ENCODE data around the gene UBR4.

UBR4 gene

DNA sequence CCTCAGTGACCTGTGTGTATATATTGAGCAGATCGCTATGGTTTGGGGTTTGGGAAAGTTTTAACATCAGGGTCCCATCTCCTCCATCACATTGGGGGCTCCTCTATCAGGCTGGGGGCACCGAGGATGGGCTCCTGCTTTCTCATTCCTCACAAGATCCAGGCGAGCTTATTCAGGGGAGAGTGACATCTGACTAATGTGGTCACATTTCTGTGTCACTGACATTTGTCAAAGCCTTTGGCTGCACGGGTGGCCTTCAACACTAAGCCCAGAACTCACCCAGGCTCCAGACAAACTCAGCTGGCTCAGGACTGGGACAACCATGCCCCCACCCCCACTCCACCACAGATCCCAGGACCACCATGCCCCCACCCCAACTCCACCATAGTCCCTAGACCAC lies 150.3 kb downstream of the UBR4 start:
- Histone ChIP-seq H3K36me3 (ENCODE audit: insufficient read depth, low read length) (no peaks in the 10 kb centered on the region), H3K4me1 (ENCODE audit: insufficient read depth, low read length) (no peaks in the 10 kb centered on the region), H2AFZ (ENCODE audit: low read depth, low read length) (no peak overlapping the region), H3K27me3 (ENCODE audit: insufficient read depth, low read length, poor library complexity) (no peaks in the 10 kb centered on the region), H3K4me3 (ENCODE audit: low read depth in 1 of 2, low read length in 2 of 2) (no peak overlapping the region), H4K20me1 (ENCODE audit: insufficient read depth, low read length) (no peaks in the 10 kb centered on the region), H3K9me3 (ENCODE audit: insufficient read depth, low read length, severe bottlenecking) (peaks cover 6% of the 10 kb centered on the region), H3K79me2 (ENCODE audit: insufficient read depth, low read length) (no peaks in the 10 kb centered on the region), H3K9ac (ENCODE audit: low read depth, low read length) (no peak overlapping the region), H3K27ac (ENCODE audit: low read length) (no peak overlapping the region), H3K4me2 (ENCODE audit: insufficient read depth, low read length) (no peak overlapping the region)
- DNase-seq (no peak), ATAC-seq (ENCODE audit: insufficient read depth, low read depth) (no peak)
- TF ChIP-seq EZH2 (IDR thresholded peaks at IDR 0.05; ENCODE audit: borderline replicate concordance, low read depth, low read length, severe bottlenecking), result no peak
- TF ChIP-seq, protein P1, sequence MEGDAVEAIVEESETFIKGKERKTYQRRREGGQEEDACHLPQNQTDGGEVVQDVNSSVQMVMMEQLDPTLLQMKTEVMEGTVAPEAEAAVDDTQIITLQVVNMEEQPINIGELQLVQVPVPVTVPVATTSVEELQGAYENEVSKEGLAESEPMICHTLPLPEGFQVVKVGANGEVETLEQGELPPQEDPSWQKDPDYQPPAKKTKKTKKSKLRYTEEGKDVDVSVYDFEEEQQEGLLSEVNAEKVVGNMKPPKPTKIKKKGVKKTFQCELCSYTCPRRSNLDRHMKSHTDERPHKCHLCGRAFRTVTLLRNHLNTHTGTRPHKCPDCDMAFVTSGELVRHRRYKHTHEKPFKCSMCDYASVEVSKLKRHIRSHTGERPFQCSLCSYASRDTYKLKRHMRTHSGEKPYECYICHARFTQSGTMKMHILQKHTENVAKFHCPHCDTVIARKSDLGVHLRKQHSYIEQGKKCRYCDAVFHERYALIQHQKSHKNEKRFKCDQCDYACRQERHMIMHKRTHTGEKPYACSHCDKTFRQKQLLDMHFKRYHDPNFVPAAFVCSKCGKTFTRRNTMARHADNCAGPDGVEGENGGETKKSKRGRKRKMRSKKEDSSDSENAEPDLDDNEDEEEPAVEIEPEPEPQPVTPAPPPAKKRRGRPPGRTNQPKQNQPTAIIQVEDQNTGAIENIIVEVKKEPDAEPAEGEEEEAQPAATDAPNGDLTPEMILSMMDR (IDR thresholded peaks at IDR 0.05; ENCODE audit: borderline replicate concordance, extremely low read depth, low read length, poor library complexity, severe bottlenecking), result no peak

DNA sequence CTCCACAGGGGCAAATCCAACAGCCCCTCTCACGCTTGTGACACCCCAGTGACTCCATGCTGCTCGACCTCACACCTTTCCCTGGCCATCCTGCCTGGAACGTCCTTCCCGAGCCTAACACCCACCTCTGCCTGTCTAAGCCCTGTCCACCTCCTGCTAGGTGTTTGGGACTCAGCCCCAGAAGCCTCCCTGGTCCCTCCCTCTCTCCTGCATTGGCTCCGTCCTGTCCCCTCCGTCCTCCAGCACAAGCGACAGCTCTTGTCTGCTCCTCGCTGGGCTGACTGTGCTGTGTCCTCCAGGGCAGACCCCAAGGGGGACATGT lies 151.6 kb downstream of the UBR4 start:
- TF ChIP-seq, protein P1 (IDR thresholded peaks at IDR 0.05; ENCODE audit: borderline replicate concordance, extremely low read depth, low read length, poor library complexity, severe bottlenecking), result no peak
- no peak for TF ChIP-seq EZH2 (IDR thresholded peaks at IDR 0.05; ENCODE audit: borderline replicate concordance, low read depth, low read length, severe bottlenecking)
- peaks cover under 1% of the 10 kb centered on the region for H3K27me3 ChIP-seq (ENCODE audit: insufficient read depth, low read length, poor library complexity)
- ATAC-seq (ENCODE audit: insufficient read depth, low read depth), result no peak
- no peaks in the 10 kb centered on the region for H3K36me3 ChIP-seq (ENCODE audit: insufficient read depth, low read length)
- H3K4me3 ChIP-seq (ENCODE audit: low read depth in 1 of 2, low read length in 2 of 2), result no peak overlapping the region
- no peak for DNase-seq
- peaks cover 6% of the 10 kb centered on the region for H3K9me3 ChIP-seq (ENCODE audit: insufficient read depth, low read length, severe bottlenecking)
- no peak overlapping the region for H3K9ac ChIP-seq (ENCODE audit: low read depth, low read length)
- no peaks in the 10 kb centered on the region for H4K20me1 ChIP-seq (ENCODE audit: insufficient read depth, low read length)
- H2AFZ ChIP-seq (ENCODE audit: low read depth, low read length), result no peak overlapping the region
- no peaks in the 10 kb centered on the region for H3K4me1 ChIP-seq (ENCODE audit: insufficient read depth, low read length)
- H3K27ac ChIP-seq (ENCODE audit: low read length), result no peak overlapping the region
- no peak overlapping the region for H3K4me2 ChIP-seq (ENCODE audit: insufficient read depth, low read length)
- no peaks in the 10 kb centered on the region for H3K79me2 ChIP-seq (ENCODE audit: insufficient read depth, low read length)

DNA sequence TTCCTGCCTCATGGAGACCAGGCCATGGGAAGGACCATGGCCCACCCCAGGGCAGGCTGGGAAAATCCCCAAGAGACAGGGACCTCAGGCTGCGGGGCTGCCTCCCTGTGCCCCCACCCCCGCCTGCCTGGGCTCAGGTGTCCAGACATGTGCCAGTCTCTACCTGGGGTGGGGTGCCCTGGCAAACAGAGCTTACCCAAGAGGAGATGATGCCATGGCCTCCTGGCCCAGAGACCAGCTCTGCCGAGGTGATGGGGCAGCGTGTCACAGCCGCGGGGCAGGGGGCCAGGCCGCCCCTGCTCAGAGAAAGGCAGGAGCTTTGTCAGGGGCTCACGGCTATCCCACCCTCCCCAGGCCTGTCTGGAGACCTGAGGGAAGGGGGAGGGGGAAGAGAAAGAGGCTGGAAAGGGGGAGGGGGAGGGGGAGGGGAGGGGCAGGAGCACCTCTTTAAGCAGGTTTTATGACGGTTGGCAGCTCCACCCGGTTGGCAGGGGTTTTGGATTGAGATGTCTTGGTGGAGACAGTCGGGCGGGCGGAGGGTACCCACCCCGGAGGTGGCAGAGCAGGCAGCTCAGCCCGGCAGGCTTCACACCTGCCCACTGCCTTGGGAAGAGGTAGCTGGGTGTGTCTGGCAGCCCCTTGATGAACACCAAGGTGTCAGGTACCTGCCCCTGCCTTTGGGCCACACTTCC lies 152.1 kb downstream of the UBR4 start:
- Histone ChIP-seq H3K4me1 (ENCODE audit: insufficient read depth, low read length) (no peaks in the 10 kb centered on the region), H3K79me2 (ENCODE audit: insufficient read depth, low read length) (no peaks in the 10 kb centered on the region), H3K4me2 (ENCODE audit: insufficient read depth, low read length) (no peak overlapping the region), H4K20me1 (ENCODE audit: insufficient read depth, low read length) (no peaks in the 10 kb centered on the region), H3K27me3 (ENCODE audit: insufficient read depth, low read length, poor library complexity) (peaks cover 3% of the 10 kb centered on the region), H2AFZ (ENCODE audit: low read depth, low read length) (no peak overlapping the region), H3K4me3 (ENCODE audit: low read depth in 1 of 2, low read length in 2 of 2) (no peak overlapping the region), H3K27ac (ENCODE audit: low read length) (no peak overlapping the region), H3K36me3 (ENCODE audit: insufficient read depth, low read length) (no peaks in the 10 kb centered on the region), H3K9ac (ENCODE audit: low read depth, low read length) (no peak overlapping the region), H3K9me3 (ENCODE audit: insufficient read depth, low read length, severe bottlenecking) (peaks cover 6% of the 10 kb centered on the region)
- ATAC-seq (ENCODE audit: insufficient read depth, low read depth), result no peak
- TF ChIP-seq EZH2 (IDR thresholded peaks at IDR 0.05; ENCODE audit: borderline replicate concordance, low read depth, low read length, severe bottlenecking), result no peak
- TF ChIP-seq, protein P1 (IDR thresholded peaks at IDR 0.05; ENCODE audit: borderline replicate concordance, extremely low read depth, low read length, poor library complexity, severe bottlenecking), result no peak
- no peak for DNase-seq
